SK-N-MC (cell line): ENCODE measurements around the gene CABP4.

Source experiments
- DNase-seq: peaks from one replicate; pipeline ENCODE4 v3.0.0-alpha.2; 2011; ENCODE audit warnings: low read depth, low spot score
- H3K27ac ChIP-seq: fragments of 200-600 bp; sonication (generic); 2 replicates; pipeline ENCODE4 v1.5.1; 2016; ENCODE audit warnings: mixed run types
- H3K36me3 ChIP-seq: fragments of 200-600 bp; sonication (generic); 2 replicates; pipeline ENCODE4 v1.6.1; 2017; ENCODE audit warnings: antibody characterized with exemption, low read length, mixed read lengths; ENCODE audit not compliant: insufficient read depth
- H3K4me3 ChIP-seq: fragments of 200-600 bp; sonication (generic); 2 replicates; pipeline ENCODE4 v1.5.1; 2016
- H3K9ac ChIP-seq: fragments of 200-600 bp; sonication (generic); 2 replicates; pipeline ENCODE4 v1.8.0; 2017; ENCODE audit warnings: mixed run types, mixed read lengths; ENCODE audit not compliant: insufficient read length
- H3K9me3 ChIP-seq: fragments of 200-600 bp; sonication (generic); 2 replicates; pipeline ENCODE4 v1.6.1; 2017; ENCODE audit warnings: low read depth, mild to moderate bottlenecking, antibody characterized with exemption, low read length, moderate library complexity, mixed read lengths
- EZH2 ChIP-seq: fragments of 200-600 bp; sonication (generic); IDR thresholded peaks from one replicate; pipeline ENCODE4 v1.6.1; 2017; ENCODE audit warnings: antibody characterized with exemption
- FOXP2 ChIP-seq: optimal IDR thresholded peaks from 2 replicates; pipeline ENCODE3; 2011; ENCODE audit warnings: mild to moderate bottlenecking, moderate library complexity; ENCODE audit not compliant: insufficient read depth; ENCODE audit errors: extremely low read length, control extremely low read depth
- POLR2AphosphoS5 ChIP-seq: IDR thresholded peaks from 2 replicates; pipeline ENCODE4 v1.6.1; 2012; ENCODE audit warnings: mild to moderate bottlenecking, low read depth, low read length, borderline replicate concordance

The CABP4 gene

DNA sequence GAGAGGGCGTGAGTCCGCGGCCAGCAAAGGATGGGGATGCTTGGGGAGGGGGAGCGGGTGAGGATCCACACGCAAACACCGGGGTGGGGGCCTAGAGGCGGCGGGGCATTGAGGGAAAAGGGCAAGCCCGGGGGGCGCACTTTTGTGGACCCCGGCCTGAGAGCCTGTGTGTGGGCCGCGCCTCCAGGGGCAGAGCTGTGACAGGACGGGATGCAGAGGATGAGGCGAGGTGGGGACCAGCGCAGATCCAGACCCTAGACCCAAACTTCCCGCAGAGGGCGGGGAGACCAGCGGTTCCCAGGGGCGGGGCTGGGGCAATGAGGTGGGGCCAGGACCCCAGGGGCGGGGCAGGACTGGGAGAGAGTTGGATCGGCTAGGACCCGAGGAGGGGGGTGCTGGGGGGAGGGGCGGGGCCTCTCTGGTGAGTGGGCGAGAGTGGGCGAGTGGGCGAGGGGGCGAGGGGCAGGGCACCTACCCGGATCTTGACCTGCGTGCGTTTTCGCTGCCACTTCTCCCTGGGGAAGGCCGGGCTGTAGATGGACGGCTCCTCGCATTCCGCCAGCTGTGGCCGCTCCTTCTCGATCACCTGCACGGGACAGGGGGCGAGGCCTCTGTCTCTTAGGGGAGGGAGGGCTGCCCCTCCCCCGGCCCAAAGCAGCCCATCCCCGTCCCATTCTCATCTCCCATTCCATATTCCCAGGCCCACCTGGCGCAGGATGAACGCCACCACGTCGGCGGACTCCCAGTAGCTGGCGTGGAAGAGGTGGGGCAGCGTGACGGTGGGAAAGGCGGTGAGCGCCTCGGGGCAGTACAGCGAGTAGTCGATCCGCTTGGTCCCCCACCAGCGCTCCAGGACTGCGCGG, 39.4 kb downstream of the CABP4 start:
- no peak for DNase-seq
- H3K9me3 ChIP-seq = no peaks in the 10 kb centered on the region
- TF ChIP-seq POLR2AphosphoS5 = no peak
- no peak for TF ChIP-seq FOXP2
- no peak for TF ChIP-seq EZH2
- no peak overlapping the region for H3K27ac ChIP-seq
- H3K36me3 ChIP-seq = peaks cover 7% of the 10 kb centered on the region; the same call in 1 of the 2 replicates
- no peak overlapping the region for H3K9ac ChIP-seq
- H3K4me3 ChIP-seq = no peak overlapping the region

- no peak overlapping the region for H3K9ac ChIP-seq
- TF ChIP-seq POLR2AphosphoS5 (no peak), FOXP2 (no peak), EZH2 (no peak)
- no peak overlapping the region for H3K4me3 ChIP-seq
- no peaks in the 10 kb centered on the region for H3K9me3 ChIP-seq
- no peak for DNase-seq
- H3K36me3 ChIP-seq = peaks cover 3% of the 10 kb centered on the region; the same call in 1 of the 2 replicates
- no peak overlapping the region for H3K27ac ChIP-seq
Observed at GRCh38 chr11:67495234-67496005, 40.3 kb downstream of the CABP4 start.

GRCh38 chr11:67496113-67496512, 41.0 kb downstream of the CABP4 start:
- Histone ChIP-seq H3K27ac (no peak overlapping the region), H3K36me3 (no peaks in the 10 kb centered on the region; the same call in 1 of the 2 replicates), H3K9ac (no peak overlapping the region), H3K4me3 (no peak overlapping the region), H3K9me3 (no peaks in the 10 kb centered on the region)
- TF ChIP-seq EZH2 = no peak
- no peak for TF ChIP-seq FOXP2
- TF ChIP-seq POLR2AphosphoS5 = no peak
- no peak for DNase-seq

DNA sequence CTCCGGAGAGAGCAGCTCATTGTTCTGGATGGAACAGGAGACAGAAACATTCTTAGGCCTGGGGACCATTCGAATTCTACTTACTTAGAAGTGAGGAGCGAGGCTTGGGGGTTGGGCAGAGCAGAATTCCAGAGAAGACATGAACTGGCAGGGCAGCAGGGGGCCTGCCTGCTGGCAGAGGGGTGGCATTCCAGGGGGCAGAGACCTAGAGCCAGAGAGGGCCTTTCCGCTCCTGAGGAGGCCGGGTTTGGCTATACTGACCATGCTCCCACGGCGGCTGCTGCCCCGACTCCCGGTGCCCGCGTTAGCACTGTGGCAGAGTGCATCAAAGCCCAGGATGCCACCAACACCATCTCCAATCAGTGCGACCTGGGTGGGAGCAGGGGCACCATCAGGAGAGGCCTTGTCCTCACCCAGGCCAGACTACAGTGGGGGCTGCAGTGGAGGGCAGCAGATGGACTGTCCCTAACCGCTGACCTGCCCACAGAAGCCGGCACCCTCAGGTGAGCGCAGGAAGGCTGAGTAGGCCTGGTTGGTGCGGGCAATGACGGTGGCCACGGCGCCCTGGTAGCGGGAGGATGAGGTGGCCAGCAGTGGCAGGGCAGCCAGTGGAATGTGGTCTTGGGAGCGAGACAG, 42.6 kb downstream of the CABP4 start:
- TF ChIP-seq FOXP2 (no peak), POLR2AphosphoS5 (no peak), EZH2 (no peak)
- Histone ChIP-seq H3K27ac (no peak overlapping the region), H3K36me3 (no peaks in the 10 kb centered on the region; the same call in 1 of the 2 replicates), H3K9ac (no peak overlapping the region), H3K9me3 (no peaks in the 10 kb centered on the region), H3K4me3 (no peak overlapping the region)
- DNase-seq = no peak

- Histone ChIP-seq H3K9me3 (no peaks in the 10 kb centered on the region), H3K9ac (no peak overlapping the region), H3K4me3 (no peak overlapping the region), H3K27ac (no peak overlapping the region), H3K36me3 (no peaks in the 10 kb centered on the region)
- TF ChIP-seq POLR2AphosphoS5 = no peak
- TF ChIP-seq FOXP2 = no peak
- TF ChIP-seq EZH2 = no peak
- no peak for DNase-seq
Observed at GRCh38 chr11:67498544-67498972, 43.4 kb downstream of the CABP4 start.

DNA sequence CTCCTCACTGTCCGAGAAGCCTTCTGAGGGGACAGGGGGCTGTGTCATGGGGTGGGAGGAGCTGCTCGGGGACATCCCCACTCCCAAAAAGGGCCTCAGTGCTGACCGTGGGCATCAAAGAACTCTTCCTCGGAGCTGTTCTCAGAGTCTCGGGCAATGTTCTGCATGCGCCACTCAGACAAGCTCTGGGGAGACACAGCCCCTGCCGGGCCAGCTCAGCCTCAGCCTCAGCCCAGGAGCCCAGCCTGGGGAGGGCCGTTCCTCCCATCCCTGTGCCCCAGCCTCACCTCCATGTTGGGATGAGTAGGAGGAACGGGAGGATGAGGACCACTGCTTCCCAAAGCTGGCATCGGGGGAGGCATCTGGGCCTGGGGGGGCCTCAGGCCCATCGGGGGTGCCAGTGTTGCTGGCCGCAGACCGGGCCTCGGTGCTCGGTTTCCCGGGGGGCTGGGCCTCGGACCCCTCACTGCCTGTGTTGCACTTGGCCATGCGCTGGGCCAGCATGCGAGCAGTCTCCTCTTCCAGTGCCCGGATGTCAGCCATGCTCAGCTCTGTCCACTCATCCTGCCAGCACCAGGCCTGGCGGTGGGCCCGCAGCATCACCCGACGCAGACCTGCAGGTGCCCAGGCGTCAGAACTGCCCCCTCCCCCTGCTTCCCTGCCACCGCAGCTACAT, 44.8 kb downstream of the CABP4 start:
- Histone ChIP-seq H3K36me3 (no peaks in the 10 kb centered on the region), H3K9me3 (no peaks in the 10 kb centered on the region), H3K27ac (no peak overlapping the region), H3K4me3 (no peak overlapping the region), H3K9ac (no peak overlapping the region)
- no peak for DNase-seq
- no peak for TF ChIP-seq FOXP2
- TF ChIP-seq POLR2AphosphoS5 = no peak; the same call in 1 of the 2 replicates
- TF ChIP-seq EZH2 = no peak

GRCh38 chr11:67500484-67500821, 45.3 kb downstream of the CABP4 start:
- H3K27ac ChIP-seq = no peak overlapping the region
- no peak for DNase-seq
- no peaks in the 10 kb centered on the region for H3K36me3 ChIP-seq
- H3K9ac ChIP-seq = no peak overlapping the region
- H3K9me3 ChIP-seq = no peaks in the 10 kb centered on the region
- no peak overlapping the region for H3K4me3 ChIP-seq
- TF ChIP-seq EZH2 = no peak
- no peak for TF ChIP-seq FOXP2
- TF ChIP-seq POLR2AphosphoS5 = no peak; the same call in 1 of the 2 replicates
